Measurements from ENCODE around the gene LMO1. TPM values are rescaled to one million over a fixed set of nuclear protein-coding genes. Genes with fewer than 3 reads are reported as not detected.

LMO1 gene
- total and polyA plus RNA-seq, 7 donors = 0.74 to 9.3 (median 3.2) TPM

GRCh38 chr11:8294251-8294935 lies 30.7 kb upstream of the LMO1 start:
- 82 to 91% (median 87%) methylated on average over 8 of the region's 8 CpGs for WGBS, 3 donors
- DNase-seq = no peak

GRCh38 chr11:8293171-8293570 lies 29.5 kb upstream of the LMO1 start:
- Histone ChIP-seq H3K36me3 (ENCODE audit: insufficient read depth in 1 of 2, low read depth in 1 of 2) (no peaks in the 10 kb centered on the region), H3K9me3 (no peaks in the 10 kb centered on the region), H3K4me1 (no peaks in the 10 kb centered on the region), H3K27ac (no peak overlapping the region), H3K27me3 (ENCODE audit: insufficient read depth in 3 of 3, low read length in 2 of 3) (peaks cover 0 to 1% (median 0%) of the 10 kb centered on the region in 3 donors), H3K4me3 (no peak overlapping the region)
- ATAC-seq (no peak), DNase-seq (no peak)
- intact Hi-C loops (cut with DNase I) = no loop called here
- 91 to 94% (median 93%) methylated on average over 7 of the region's 7 CpGs for WGBS, 3 donors
- no peak for TF ChIP-seq CTCF (IDR thresholded peaks at IDR 0.05)

More at GRCh38 chr11:8294251-8294935, 30.7 kb upstream of the LMO1 start:
- intact Hi-C loops (cut with DNase I) = no loop called here
- no peak for TF ChIP-seq CTCF (IDR thresholded peaks at IDR 0.05)
- no peaks in the 10 kb centered on the region for H3K36me3 ChIP-seq (ENCODE audit: insufficient read depth in 1 of 2, low read depth in 1 of 2)
- peaks cover 0 to 1% (median 0%) of the 10 kb centered on the region in 3 donors for H3K27me3 ChIP-seq (ENCODE audit: insufficient read depth in 3 of 3, low read length in 2 of 3)
- no peaks in the 10 kb centered on the region for H3K9me3 ChIP-seq
- H3K27ac ChIP-seq = no peak overlapping the region
- no peak overlapping the region for H3K4me3 ChIP-seq
- no peak for ATAC-seq
- no peaks in the 10 kb centered on the region for H3K4me1 ChIP-seq

GRCh38 chr11:8292351-8292750 lies 28.7 kb upstream of the LMO1 start:
- Histone ChIP-seq H3K27me3 (ENCODE audit: insufficient read depth in 3 of 3, low read length in 2 of 3) (peaks cover 0 to 1% (median 0%) of the 10 kb centered on the region in 3 donors), H3K4me1 (no peaks in the 10 kb centered on the region), H3K27ac (no peak overlapping the region), H3K4me3 (no peak overlapping the region), H3K36me3 (ENCODE audit: insufficient read depth in 1 of 2, low read depth in 1 of 2) (no peaks in the 10 kb centered on the region), H3K9me3 (no peaks in the 10 kb centered on the region)
- WGBS, 3 donors = 85 to 88% (median 85%) methylated on average over 10 of the region's 10 CpGs
- no peak for DNase-seq
- TF ChIP-seq CTCF (IDR thresholded peaks at IDR 0.05) = no peak
- intact Hi-C loops (cut with DNase I) = no loop called here
- no peak for ATAC-seq

GRCh38 chr11:8291421-8292350 lies 28.0 kb upstream of the LMO1 start:
- no peak for DNase-seq
- 88 to 90% (median 89%) methylated on average over 11 of the region's 11 CpGs for whole genome bisulfite sequencing, 3 donors
- H3K4me1 ChIP-seq = no peaks in the 10 kb centered on the region
- no peak overlapping the region for H3K4me3 ChIP-seq
- no peak for TF ChIP-seq CTCF (IDR thresholded peaks at IDR 0.05)
- H3K9me3 ChIP-seq = no peaks in the 10 kb centered on the region
- H3K36me3 ChIP-seq (ENCODE audit: insufficient read depth in 1 of 2, low read depth in 1 of 2) = no peaks in the 10 kb centered on the region
- ATAC-seq = no peak
- no peak overlapping the region for H3K27ac ChIP-seq
- peaks cover 0 to 1% (median 0%) of the 10 kb centered on the region in 3 donors for H3K27me3 ChIP-seq (ENCODE audit: insufficient read depth in 3 of 3, low read length in 2 of 3)
- intact Hi-C loops (cut with DNase I) = no loop called here
